Sigmoid colon (tissue), 7 donors: ENCODE data around the gene LIM2. TPM values are rescaled to one million over a fixed set of nuclear protein-coding genes. Genes with fewer than 3 reads are reported as not detected.

ENCODE experiments used
- DNase-seq: peaks from one replicate; pipeline ENCODE4 v3.0.0-alpha.2; 2019
- H3K27ac ChIP-seq, 4 donors: fragments of 200-600 bp; sonication (generic); one replicate each; pipeline ENCODE4 v1.5.1; 2016 to 2019; ENCODE audit warnings: mild to moderate bottlenecking in 1 of 4
- H3K27me3 ChIP-seq, 3 donors: fragments of 200-600 bp; sonication (generic); one replicate each; pipeline ENCODE4 v1.5.1; 2019; ENCODE audit warnings: mild to moderate bottlenecking in 1 of 3
- H3K36me3 ChIP-seq, 4 donors: fragments of 200-600 bp; sonication (generic); one replicate each; pipeline ENCODE4 v1.5.1; 2016 to 2019
- H3K4me1 ChIP-seq, 4 donors: fragments of 200-600 bp; sonication (generic); one replicate each; pipeline ENCODE4 v1.5.1; 2017 to 2019
- H3K4me3 ChIP-seq, 4 donors: fragments of 200-600 bp; sonication (generic); one replicate each; pipeline ENCODE4 v1.5.1; 2017 to 2019; ENCODE audit warnings: mild to moderate bottlenecking in 2 of 4, moderate library complexity in 1 of 4
- H3K9me3 ChIP-seq, 4 donors: fragments of 200-600 bp in 3 of 4; sonication (generic) in 3 of 4; one replicate each; pipeline versions ENCODE4 v1.5.1 to v1.6.1; 2013 to 2019
- EP300 ChIP-seq, 4 donors: sonication (generic); formaldehyde crosslinking; IDR thresholded peaks; one replicate each; pipeline ENCODE4 v1.6.1; 2017; ENCODE audit warnings: antibody characterized with exemption in 4 of 4
- POLR2A ChIP-seq, 2 donors: fragments of 450-650 bp; IDR thresholded peaks; one replicate each; pipeline ENCODE4 v1.6.1; 2016; ENCODE audit warnings: antibody characterized with exemption in 2 of 2, mild to moderate bottlenecking in 2 of 2, moderate library complexity in 2 of 2
- POLR2AphosphoS5 ChIP-seq, 4 donors: sonication (generic); formaldehyde crosslinking; IDR thresholded peaks; one replicate each; pipeline ENCODE4 v1.6.1; 2017; ENCODE audit warnings: antibody characterized with exemption in 4 of 4
- WGBS, 2 donors: extraction: QIAGEN DNeasy Blood & Tissue Kit; methylation state at CpG; one replicate each; pipeline ENCODE4 v1.1.7; 2013; 5-methylcytosine and 5-hydroxymethylcytosine counted together
- intact Hi-C: fragments of 100-400 bp; cut with DNase I; formaldehyde crosslinking; loops from one replicate; pipeline ENCODE4 v1.15.1; 2023
- polyA plus RNA-seq, 3 donors: library from polyadenylated mRNA; stranded (reverse); fragments of 200-250 nt; gene quantifications; one replicate each; pipeline ENCODE4 v1.2.3, GENCODE V29; 2013
- total RNA-seq, 4 donors: library from RNA; depleted of rRNA; stranded (reverse); fragments of >200 nt; gene quantifications; one replicate each; pipeline ENCODE4 v1.1.0, GENCODE V29; 2016
- TF ChIP-seq, protein P1 (sequence below), 4 experiments: fragments of 450-650 bp in 3 of 4; fragments of 200-600 bp in 1 of 4; IDR thresholded peaks; one replicate each; pipeline ENCODE4 v1.5.1; 2016 to 2019; ENCODE audit warnings: antibody characterized with exemption in 4 of 4, mild to moderate bottlenecking in 3 of 4, moderate library complexity in 2 of 4
- donor health status: healthy with polysubstance abuse.
- donor health status: Bipolar disorder and iron deficiency.
- donor health status: healthy.

The LIM2 gene
- total and polyA plus RNA-seq, 7 donors, result not detected

DNA sequence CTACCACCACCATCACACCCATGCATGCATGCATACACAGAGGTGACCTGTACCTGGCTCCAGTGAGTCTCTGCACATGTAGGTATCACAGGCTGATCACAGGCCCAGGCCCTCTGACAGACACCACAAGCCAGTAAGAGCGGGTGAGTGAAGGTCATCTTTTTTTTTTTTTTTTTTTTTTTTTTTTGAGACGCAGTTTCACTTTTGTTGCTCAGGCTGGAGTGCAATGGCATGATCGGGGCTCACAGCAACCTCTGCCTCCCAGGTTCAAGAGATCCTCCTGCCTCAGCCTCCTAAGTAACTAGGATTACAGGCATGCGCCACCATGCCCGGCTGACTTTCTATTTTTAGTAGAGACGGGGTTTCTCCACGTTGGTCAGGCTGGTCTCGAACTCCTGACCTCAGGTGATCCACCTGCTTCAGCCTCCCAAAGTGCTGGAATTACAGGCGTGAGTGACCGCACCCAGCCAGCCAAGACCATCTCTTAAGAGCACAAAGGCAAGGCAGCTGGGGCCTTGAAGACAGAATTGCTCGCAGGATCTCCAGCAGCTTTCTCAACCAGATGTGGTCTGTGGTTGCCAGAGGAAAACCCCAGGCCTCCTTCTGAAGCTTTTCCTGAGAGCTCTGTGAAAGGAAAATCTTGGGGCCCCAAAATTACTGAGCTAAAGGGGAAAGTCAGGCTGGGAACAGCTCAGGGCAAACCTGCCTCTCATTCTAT is 12.1 kb downstream of the LIM2 start:
- no peaks in the 10 kb centered on the region for H3K9me3 ChIP-seq
- intact Hi-C loops, result no loop called here
- no peak overlapping the region for H3K27ac ChIP-seq
- 60 to 77% methylated on average over 11 of the region's 11 CpGs for whole genome bisulfite sequencing, 2 donors
- no peaks in the 10 kb centered on the region for H3K27me3 ChIP-seq
- no peak overlapping the region for H3K4me3 ChIP-seq
- TF ChIP-seq, protein P1, sequence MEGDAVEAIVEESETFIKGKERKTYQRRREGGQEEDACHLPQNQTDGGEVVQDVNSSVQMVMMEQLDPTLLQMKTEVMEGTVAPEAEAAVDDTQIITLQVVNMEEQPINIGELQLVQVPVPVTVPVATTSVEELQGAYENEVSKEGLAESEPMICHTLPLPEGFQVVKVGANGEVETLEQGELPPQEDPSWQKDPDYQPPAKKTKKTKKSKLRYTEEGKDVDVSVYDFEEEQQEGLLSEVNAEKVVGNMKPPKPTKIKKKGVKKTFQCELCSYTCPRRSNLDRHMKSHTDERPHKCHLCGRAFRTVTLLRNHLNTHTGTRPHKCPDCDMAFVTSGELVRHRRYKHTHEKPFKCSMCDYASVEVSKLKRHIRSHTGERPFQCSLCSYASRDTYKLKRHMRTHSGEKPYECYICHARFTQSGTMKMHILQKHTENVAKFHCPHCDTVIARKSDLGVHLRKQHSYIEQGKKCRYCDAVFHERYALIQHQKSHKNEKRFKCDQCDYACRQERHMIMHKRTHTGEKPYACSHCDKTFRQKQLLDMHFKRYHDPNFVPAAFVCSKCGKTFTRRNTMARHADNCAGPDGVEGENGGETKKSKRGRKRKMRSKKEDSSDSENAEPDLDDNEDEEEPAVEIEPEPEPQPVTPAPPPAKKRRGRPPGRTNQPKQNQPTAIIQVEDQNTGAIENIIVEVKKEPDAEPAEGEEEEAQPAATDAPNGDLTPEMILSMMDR (IDR thresholded peaks at IDR 0.05), result no peak
- no peak for TF ChIP-seq POLR2A (IDR thresholded peaks at IDR 0.05)
- TF ChIP-seq POLR2AphosphoS5 (IDR thresholded peaks at IDR 0.05), result no peak
- TF ChIP-seq EP300 (IDR thresholded peaks at IDR 0.05), result no peak
- no peaks in the 10 kb centered on the region for H3K36me3 ChIP-seq
- no peak for DNase-seq
- no peaks in the 10 kb centered on the region for H3K4me1 ChIP-seq

DNA sequence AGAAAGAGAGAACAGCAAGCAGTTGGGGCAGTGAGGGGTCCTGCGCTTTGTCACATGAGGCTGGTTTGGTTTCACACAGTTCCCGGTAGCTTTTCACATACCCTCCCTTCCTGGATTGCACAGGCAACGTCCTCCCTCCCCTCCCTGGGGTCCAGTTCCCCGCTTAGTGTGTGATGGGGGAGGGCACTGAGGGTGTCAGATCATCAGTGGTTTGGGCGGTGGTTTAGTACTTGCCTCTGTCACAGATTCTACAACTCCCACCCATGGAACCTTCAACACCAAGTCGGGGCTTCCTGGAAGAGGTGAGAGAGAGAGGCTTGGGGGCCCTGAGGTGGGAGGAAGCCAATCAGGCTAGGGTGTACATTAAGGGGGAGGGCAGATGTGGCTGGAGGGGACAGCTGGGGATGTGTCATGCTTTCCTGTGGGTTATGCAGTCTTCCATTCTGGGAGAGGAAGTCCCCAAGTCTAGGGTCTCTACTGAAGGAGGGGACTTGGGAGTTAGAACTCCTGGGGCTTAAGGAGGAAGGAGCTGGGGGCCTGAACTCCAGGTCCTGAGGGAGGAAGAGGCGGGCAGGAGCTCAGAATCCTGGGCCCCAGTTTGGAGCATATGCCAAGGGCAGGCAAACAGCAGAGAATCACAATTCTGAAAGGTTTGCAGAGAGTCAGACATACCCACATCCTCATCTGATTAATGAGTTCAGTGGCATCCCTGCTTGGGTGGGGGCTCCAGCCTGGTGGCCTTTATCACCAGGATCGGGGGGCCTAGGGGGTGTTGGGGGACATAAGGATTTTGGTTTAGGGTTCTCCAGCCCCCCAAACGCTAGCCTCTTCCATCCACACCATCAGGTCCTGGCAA is 14.9 kb downstream of the LIM2 start, which contains the start of gene NKG7:
Gene NKG7 (minus strand): TSS at position 6 of the 856 bp plus-strand sequence. CDS start 119 bp downstream, outside the sequence.
- intact Hi-C loops, result no loop called here
- H3K27ac ChIP-seq, result no peak within 1 kb of the TSS
- no peaks in the 10 kb centered on the region for H3K27me3 ChIP-seq
- H3K36me3 ChIP-seq, result no peaks in the 10 kb centered on the region
- no peaks in the 10 kb centered on the region for H3K9me3 ChIP-seq
- no peak for DNase-seq
- peaks cover 0 to 9% (median 6%) of the 10 kb centered on the region in 4 donors for H3K4me1 ChIP-seq
- no peak within 1 kb of the TSS for H3K4me3 ChIP-seq
- 38 to 53% methylated on average over 9 of the region's 9 CpGs for WGBS, 2 donors
- no peak for TF ChIP-seq EP300 (IDR thresholded peaks at IDR 0.05)
- TF ChIP-seq POLR2A (IDR thresholded peaks at IDR 0.05), result no peak
- TF ChIP-seq, protein P1 (IDR thresholded peaks at IDR 0.05), result no peak
- TF ChIP-seq POLR2AphosphoS5 (IDR thresholded peaks at IDR 0.05), result no peak

DNA sequence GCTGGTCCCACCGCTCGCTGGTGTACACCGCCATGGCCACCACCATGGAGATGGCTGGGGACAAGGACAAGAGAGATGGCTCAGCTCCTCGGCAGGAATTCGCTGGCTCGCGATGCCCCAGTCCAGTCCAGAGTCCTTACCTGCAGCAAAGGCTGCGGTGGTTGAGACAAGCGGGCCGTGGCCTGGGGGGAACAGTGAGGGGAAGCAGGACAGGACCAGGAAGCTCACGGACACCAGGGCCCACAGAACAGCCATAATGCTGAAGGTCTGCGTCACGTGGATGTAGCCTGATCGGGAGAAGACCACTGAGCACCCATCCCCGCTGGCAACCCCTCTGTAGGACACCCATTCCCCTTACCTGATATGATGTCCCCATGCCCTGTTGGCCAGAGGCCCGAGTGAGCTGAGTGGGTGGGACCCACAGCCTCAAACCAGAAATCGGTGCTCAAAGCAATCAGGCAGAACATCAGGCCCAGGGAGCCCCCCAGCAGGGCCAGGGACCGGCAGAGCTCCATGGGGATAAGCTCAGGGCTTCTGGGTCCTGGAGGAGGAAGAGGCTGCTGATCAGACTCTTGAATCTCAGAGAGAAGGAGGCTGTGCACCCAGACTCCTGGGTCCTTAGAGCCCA is 15.6 kb downstream of the LIM2 start:
- no peaks in the 10 kb centered on the region for H3K9me3 ChIP-seq
- no peak overlapping the region for H3K4me3 ChIP-seq
- peaks cover 0 to 10% (median 6%) of the 10 kb centered on the region in 4 donors for H3K4me1 ChIP-seq
- no peaks in the 10 kb centered on the region for H3K27me3 ChIP-seq
- H3K27ac ChIP-seq, result no peak overlapping the region
- WGBS, 2 donors, result 79 to 81% methylated on average over 18 of the region's 18 CpGs
- no peak for TF ChIP-seq POLR2A (IDR thresholded peaks at IDR 0.05)
- no peak for TF ChIP-seq POLR2AphosphoS5 (IDR thresholded peaks at IDR 0.05)
- TF ChIP-seq EP300 (IDR thresholded peaks at IDR 0.05), result no peak
- TF ChIP-seq, protein P1 (IDR thresholded peaks at IDR 0.05), result no peak
- intact Hi-C loops, result no loop called here
- no peak for DNase-seq
- H3K36me3 ChIP-seq, result no peaks in the 10 kb centered on the region

DNA sequence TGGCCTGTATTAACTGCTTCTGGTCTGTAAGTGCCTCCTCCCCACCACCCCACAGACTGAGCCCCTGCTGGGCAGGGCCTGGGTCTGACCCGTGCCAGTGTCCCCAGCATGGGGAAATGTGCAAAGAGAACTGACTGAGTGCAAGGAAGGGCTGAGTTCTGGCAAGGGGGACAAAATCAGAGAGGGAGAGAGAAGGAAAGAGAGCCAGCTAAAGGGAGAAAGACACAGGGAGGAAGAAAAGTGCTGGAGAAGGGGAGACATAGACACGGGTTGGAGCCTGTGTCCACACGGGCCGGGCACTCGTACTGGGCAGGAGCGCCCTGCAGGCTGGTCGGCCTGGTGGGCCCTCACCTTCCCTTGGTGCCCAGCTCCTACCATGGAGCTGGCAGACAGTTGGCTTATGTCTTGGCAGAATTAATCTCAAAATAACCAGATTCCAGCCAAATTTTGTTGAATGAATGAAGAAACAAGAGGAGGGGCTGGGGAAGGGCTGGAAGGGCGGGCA is 16.5 kb downstream of the LIM2 start:
- TF ChIP-seq, protein P1 (IDR thresholded peaks at IDR 0.05), result no peak
- TF ChIP-seq POLR2A (IDR thresholded peaks at IDR 0.05), result no peak
- TF ChIP-seq EP300 (IDR thresholded peaks at IDR 0.05), result no peak
- TF ChIP-seq POLR2AphosphoS5 (IDR thresholded peaks at IDR 0.05), result no peak
- H3K4me1 ChIP-seq, result peaks cover 0 to 16% (median 6%) of the 10 kb centered on the region in 4 donors
- intact Hi-C loops, result no loop called here
- no peak overlapping the region for H3K27ac ChIP-seq
- no peaks in the 10 kb centered on the region for H3K36me3 ChIP-seq
- WGBS, 2 donors, result 78 to 88% methylated on average over 8 of the region's 8 CpGs
- no peaks in the 10 kb centered on the region for H3K9me3 ChIP-seq
- DNase-seq, result no peak
- H3K27me3 ChIP-seq, result no peaks in the 10 kb centered on the region
- H3K4me3 ChIP-seq, result no peak overlapping the region
